ENCODE results near the gene DNAJC1.

DNAJC1 gene

DNA sequence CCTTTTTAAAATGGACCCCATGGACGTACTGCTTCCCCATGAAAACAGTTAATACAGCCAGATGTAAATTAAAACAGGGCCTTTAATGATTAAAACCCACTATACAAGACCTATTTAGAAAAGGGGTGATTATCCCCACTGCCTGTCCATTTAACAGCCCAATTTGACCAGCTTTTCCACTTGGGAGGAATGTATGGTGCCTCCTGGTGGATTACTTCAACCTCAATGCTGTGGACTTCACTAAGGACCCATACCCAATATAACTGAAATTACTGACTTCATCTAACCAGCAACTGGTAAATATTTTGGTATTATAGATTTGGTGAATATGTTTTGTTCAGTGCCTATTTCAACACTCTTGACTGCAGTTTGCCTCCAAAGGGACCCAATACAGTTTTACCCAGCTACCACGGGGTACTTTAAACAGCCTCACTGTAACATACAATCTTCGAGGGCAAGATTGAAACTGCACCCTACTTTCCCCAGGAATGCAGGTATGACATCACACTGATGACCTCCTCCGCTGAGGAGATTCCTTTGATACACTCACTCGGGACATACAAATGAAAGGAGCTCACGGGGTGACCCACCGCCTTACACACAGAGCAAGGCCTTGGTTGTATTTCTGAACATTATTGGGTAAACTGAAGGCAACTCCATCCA lies 192.8 kb downstream of the DNAJC1 start:
- no peak overlapping the region for H3K27ac ChIP-seq (ENCODE audit: low read length)

DNA sequence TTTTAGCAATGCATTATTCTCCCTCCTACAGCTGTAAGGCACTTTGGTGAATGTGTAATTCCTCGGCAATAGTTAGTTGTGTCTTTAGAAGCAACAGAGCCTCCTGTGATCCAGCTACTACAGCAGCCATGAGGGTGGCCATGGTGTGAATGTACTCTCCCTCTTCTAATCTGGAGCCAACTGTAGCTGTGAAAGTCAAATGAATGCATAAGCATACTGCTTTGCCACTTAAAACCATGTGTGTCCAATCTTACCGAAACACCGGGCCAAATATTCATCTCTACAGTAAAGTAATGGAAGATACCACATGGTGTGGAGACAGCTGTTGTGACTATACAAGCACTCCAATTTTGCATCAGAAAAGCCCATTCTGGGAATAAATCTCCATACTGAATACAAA lies 195.0 kb downstream of the DNAJC1 start:
- Histone ChIP-seq H2AFZ (ENCODE audit: low read length) (no peak overlapping the region), H3K9ac (ENCODE audit: low read length) (no peak overlapping the region), H3K36me3 (replicated peaks; ENCODE audit: insufficient read depth, low read length) (no peaks in the 10 kb centered on the region), H3K27me3 (replicated peaks; ENCODE audit: insufficient read depth, low read length) (no peaks in the 10 kb centered on the region), H3K4me2 (ENCODE audit: low read depth, low read length) (no peak overlapping the region), H3K27ac (ENCODE audit: low read length) (no peak overlapping the region), H3F3A (ENCODE audit: insufficient read depth, low read length) (no peaks in the 10 kb centered on the region), H3K9me3 (replicated peaks; ENCODE audit: insufficient read depth, low read length) (no peaks in the 10 kb centered on the region), H3K4me1 (ENCODE audit: low read length) (no peaks in the 10 kb centered on the region), H3K9me2 (replicated peaks; ENCODE audit: insufficient read depth, low read length) (no peaks in the 10 kb centered on the region), H3K79me2 (ENCODE audit: low read length) (0 out of 2 replicates have a peak, but pooled peaks cover 2% of the 10 kb centered on the region), H4K20me1 (ENCODE audit: insufficient read depth, low read length) (no peaks in the 10 kb centered on the region), H3K4me3 (ENCODE audit: low read length) (no peak overlapping the region)
- DNase-seq = no peak
- TF ChIP-seq, protein P1, sequence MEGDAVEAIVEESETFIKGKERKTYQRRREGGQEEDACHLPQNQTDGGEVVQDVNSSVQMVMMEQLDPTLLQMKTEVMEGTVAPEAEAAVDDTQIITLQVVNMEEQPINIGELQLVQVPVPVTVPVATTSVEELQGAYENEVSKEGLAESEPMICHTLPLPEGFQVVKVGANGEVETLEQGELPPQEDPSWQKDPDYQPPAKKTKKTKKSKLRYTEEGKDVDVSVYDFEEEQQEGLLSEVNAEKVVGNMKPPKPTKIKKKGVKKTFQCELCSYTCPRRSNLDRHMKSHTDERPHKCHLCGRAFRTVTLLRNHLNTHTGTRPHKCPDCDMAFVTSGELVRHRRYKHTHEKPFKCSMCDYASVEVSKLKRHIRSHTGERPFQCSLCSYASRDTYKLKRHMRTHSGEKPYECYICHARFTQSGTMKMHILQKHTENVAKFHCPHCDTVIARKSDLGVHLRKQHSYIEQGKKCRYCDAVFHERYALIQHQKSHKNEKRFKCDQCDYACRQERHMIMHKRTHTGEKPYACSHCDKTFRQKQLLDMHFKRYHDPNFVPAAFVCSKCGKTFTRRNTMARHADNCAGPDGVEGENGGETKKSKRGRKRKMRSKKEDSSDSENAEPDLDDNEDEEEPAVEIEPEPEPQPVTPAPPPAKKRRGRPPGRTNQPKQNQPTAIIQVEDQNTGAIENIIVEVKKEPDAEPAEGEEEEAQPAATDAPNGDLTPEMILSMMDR (IDR thresholded peaks at IDR 0.05; ENCODE audit: low read length) = no peak
- no peak for TF ChIP-seq EZH2 (optimal IDR thresholded peaks at IDR 0.05; ENCODE audit: low read depth, low read length)
- no peak for TF ChIP-seq EZH2phosphoT487 (IDR thresholded peaks at IDR 0.05; ENCODE audit: low read length)

More for the DNA sequence above, 192.8 kb downstream of the DNAJC1 start:
- H2AFZ ChIP-seq (ENCODE audit: low read length) = no peak overlapping the region
- no peak overlapping the region for H3K4me2 ChIP-seq (ENCODE audit: low read depth, low read length)
- H3K36me3 ChIP-seq (replicated peaks; ENCODE audit: insufficient read depth, low read length) = no peaks in the 10 kb centered on the region
- TF ChIP-seq EZH2 (optimal IDR thresholded peaks at IDR 0.05; ENCODE audit: low read depth, low read length) = no peak
- no peak for TF ChIP-seq EZH2phosphoT487 (IDR thresholded peaks at IDR 0.05; ENCODE audit: low read length)
- TF ChIP-seq, protein P1 (IDR thresholded peaks at IDR 0.05; ENCODE audit: low read length) = no peak
- H3K4me1 ChIP-seq (ENCODE audit: low read length) = no peaks in the 10 kb centered on the region
- H3K27me3 ChIP-seq (replicated peaks; ENCODE audit: insufficient read depth, low read length) = no peaks in the 10 kb centered on the region
- no peaks in the 10 kb centered on the region for H3K9me3 ChIP-seq (replicated peaks; ENCODE audit: insufficient read depth, low read length)
- H3K9me2 ChIP-seq (replicated peaks; ENCODE audit: insufficient read depth, low read length) = no peaks in the 10 kb centered on the region
- H3K9ac ChIP-seq (ENCODE audit: low read length) = no peak overlapping the region
- H4K20me1 ChIP-seq (ENCODE audit: insufficient read depth, low read length) = no peaks in the 10 kb centered on the region
- 0 out of 2 replicates have a peak, but pooled peaks cover 2% of the 10 kb centered on the region for H3K79me2 ChIP-seq (ENCODE audit: low read length)
- H3K4me3 ChIP-seq (ENCODE audit: low read length) = no peak overlapping the region
- no peaks in the 10 kb centered on the region for H3F3A ChIP-seq (ENCODE audit: insufficient read depth, low read length)
- DNase-seq = no peak

DNA sequence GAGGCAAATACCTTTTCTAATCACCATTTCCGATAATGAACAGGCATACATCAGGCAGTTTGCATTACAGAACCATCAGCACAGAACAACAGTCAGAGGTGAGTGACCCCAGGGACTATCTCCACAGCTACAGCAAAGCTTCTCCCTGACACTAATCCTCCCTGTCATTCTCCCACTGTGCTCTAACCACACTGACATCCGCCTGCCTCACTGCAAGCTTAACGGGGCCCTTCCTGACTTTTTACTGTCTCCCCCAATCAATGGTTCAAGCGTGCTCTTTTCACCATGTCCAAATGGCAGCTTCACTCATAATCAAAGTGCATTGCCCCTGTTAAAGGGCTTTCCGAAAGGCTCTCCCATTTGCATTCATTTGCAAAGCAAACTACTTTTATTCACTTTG lies 196.3 kb downstream of the DNAJC1 start:
- H3K27ac ChIP-seq (ENCODE audit: low read length) = no peak overlapping the region
- no peaks in the 10 kb centered on the region for H3K27me3 ChIP-seq (replicated peaks; ENCODE audit: insufficient read depth, low read length)
- no peaks in the 10 kb centered on the region for H3K4me1 ChIP-seq (ENCODE audit: low read length)
- H4K20me1 ChIP-seq (ENCODE audit: insufficient read depth, low read length) = no peaks in the 10 kb centered on the region
- H3F3A ChIP-seq (ENCODE audit: insufficient read depth, low read length) = no peaks in the 10 kb centered on the region
- H3K79me2 ChIP-seq (ENCODE audit: low read length) = 0 out of 2 replicates have a peak, but pooled peaks cover 2% of the 10 kb centered on the region
- no peak overlapping the region for H3K9ac ChIP-seq (ENCODE audit: low read length)
- no peak overlapping the region for H3K4me3 ChIP-seq (ENCODE audit: low read length)
- H3K9me2 ChIP-seq (replicated peaks; ENCODE audit: insufficient read depth, low read length) = no peaks in the 10 kb centered on the region
- H3K4me2 ChIP-seq (ENCODE audit: low read depth, low read length) = no peak overlapping the region
- no peak overlapping the region for H2AFZ ChIP-seq (ENCODE audit: low read length)
- no peak for TF ChIP-seq EZH2 (optimal IDR thresholded peaks at IDR 0.05; ENCODE audit: low read depth, low read length)
- TF ChIP-seq, protein P1 (IDR thresholded peaks at IDR 0.05; ENCODE audit: low read length) = no peak
- no peak for TF ChIP-seq EZH2phosphoT487 (IDR thresholded peaks at IDR 0.05; ENCODE audit: low read length)
- no peaks in the 10 kb centered on the region for H3K9me3 ChIP-seq (replicated peaks; ENCODE audit: insufficient read depth, low read length)
- no peaks in the 10 kb centered on the region for H3K36me3 ChIP-seq (replicated peaks; ENCODE audit: insufficient read depth, low read length)
- no peak for DNase-seq
